T-helper 17 cell (primary cell): ENCODE data around the gene PDLIM5. TPM values are rescaled to one million over a fixed set of nuclear protein-coding genes. Genes with fewer than 3 reads are reported as not detected.

ENCODE experiments used
- ATAC-seq: fragments of 150-1000 bp; cut with Tn5 transposase; 2 replicates; pipeline ENCODE4 v1.10.0; 2021; ENCODE audit warnings: mild to moderate bottlenecking, moderate library complexity
- DNase-seq, 3 donors: peaks; one replicate each; pipeline versions ENCODE4 v3.0.0 to v3.0.0-alpha.2; 2020 to 2021
- H3K9me3 ChIP-seq: one replicate; pipeline ENCODE4 v1.7.0; 2013; ENCODE audit warnings: low read length, mild to moderate bottlenecking; ENCODE audit not compliant: control insufficient read depth, poor library complexity, severe bottlenecking
- H3K27ac Mint-ChIP-seq: one replicate; pipeline ENCODE4 v1.8.0; 2022; ENCODE audit warnings: mild to moderate bottlenecking, moderate library complexity, mixed read lengths
- H3K27me3 Mint-ChIP-seq: one replicate; pipeline ENCODE4 v1.8.0; 2022; ENCODE audit warnings: mixed read lengths
- H3K36me3 Mint-ChIP-seq: one replicate; pipeline ENCODE4 v1.8.0; 2022; ENCODE audit warnings: low read depth, mixed read lengths
- H3K4me1 Mint-ChIP-seq: one replicate; pipeline ENCODE4 v1.8.0; 2022; ENCODE audit warnings: mild to moderate bottlenecking, mixed read lengths
- H3K4me3 Mint-ChIP-seq: one replicate; pipeline ENCODE4 v1.8.0; 2022; ENCODE audit warnings: mild to moderate bottlenecking, moderate library complexity, mixed read lengths
- total RNA-seq, 4 donors: library from RNA in 2 of 4; stranded (reverse) in 2 of 4; gene quantifications; one replicate each; pipeline ENCODE4 v1.2.3 and lab custom pipeline; 2022 to 2026

Gene PDLIM5
- total RNA-seq, 2 donors from 2014 or later, result 25.9 to 37.6 TPM

- no peaks in the 10 kb centered on the region for H3K27me3 Mint-ChIP-seq
- no peaks in the 10 kb centered on the region for H3K36me3 Mint-ChIP-seq
- DNase-seq, result no peak
- no peak overlapping the region for H3K4me3 Mint-ChIP-seq
- H3K9me3 ChIP-seq, result no peaks in the 10 kb centered on the region
- H3K4me1 Mint-ChIP-seq, result peaks cover 2% of the 10 kb centered on the region
- no peak for ATAC-seq
- no peak overlapping the region for H3K27ac Mint-ChIP-seq
Measured at GRCh38 chr4:94559351-94559806, 107.6 kb downstream of the PDLIM5 start.

GRCh38 chr4:94561249-94562024 lies 109.7 kb downstream of the PDLIM5 start:
- ATAC-seq (no peak), DNase-seq (no peak)
- no peak overlapping the region for H3K27ac Mint-ChIP-seq
- H3K27me3 Mint-ChIP-seq, result no peaks in the 10 kb centered on the region
- H3K9me3 ChIP-seq, result no peaks in the 10 kb centered on the region
- H3K4me1 Mint-ChIP-seq, result peaks cover 2% of the 10 kb centered on the region
- H3K4me3 Mint-ChIP-seq, result no peak overlapping the region
- no peaks in the 10 kb centered on the region for H3K36me3 Mint-ChIP-seq

GRCh38 chr4:94562285-94562684 lies 110.5 kb downstream of the PDLIM5 start:
- Mint-ChIP-seq H3K27me3 (no peaks in the 10 kb centered on the region), H3K36me3 (no peaks in the 10 kb centered on the region), H3K4me3 (no peak overlapping the region), H3K4me1 (peaks cover 2% of the 10 kb centered on the region), H3K27ac (no peak overlapping the region)
- DNase-seq, result no peak
- H3K9me3 ChIP-seq, result no peaks in the 10 kb centered on the region
- no peak for ATAC-seq

- Mint-ChIP-seq H3K27me3 (no peaks in the 10 kb centered on the region), H3K4me1 (peaks cover 4% of the 10 kb centered on the region), H3K4me3 (no peak overlapping the region), H3K36me3 (no peaks in the 10 kb centered on the region), H3K27ac (no peak overlapping the region)
- H3K9me3 ChIP-seq, result no peaks in the 10 kb centered on the region
- ATAC-seq (no peak), DNase-seq (no peak)
Measured at GRCh38 chr4:94564252-94564651, 112.5 kb downstream of the PDLIM5 start.

GRCh38 chr4:94566420-94566819 lies 114.7 kb downstream of the PDLIM5 start:
- H3K9me3 ChIP-seq, result no peaks in the 10 kb centered on the region
- H3K36me3 Mint-ChIP-seq, result no peaks in the 10 kb centered on the region
- H3K4me3 Mint-ChIP-seq, result no peak overlapping the region
- no peak for DNase-seq
- peaks cover 4% of the 10 kb centered on the region for H3K4me1 Mint-ChIP-seq
- no peak for ATAC-seq
- no peaks in the 10 kb centered on the region for H3K27me3 Mint-ChIP-seq
- no peak overlapping the region for H3K27ac Mint-ChIP-seq

- Mint-ChIP-seq H3K4me1 (peaks cover 2% of the 10 kb centered on the region), H3K4me3 (no peak overlapping the region), H3K27ac (no peak overlapping the region), H3K36me3 (no peaks in the 10 kb centered on the region), H3K27me3 (no peaks in the 10 kb centered on the region)
- H3K9me3 ChIP-seq, result no peaks in the 10 kb centered on the region
- DNase-seq (no peak), ATAC-seq (no peak)
Measured at GRCh38 chr4:94567811-94568210, 116.1 kb downstream of the PDLIM5 start.

GRCh38 chr4:94570558-94570957 lies 118.8 kb downstream of the PDLIM5 start:
- no peaks in the 10 kb centered on the region for H3K27me3 Mint-ChIP-seq
- H3K9me3 ChIP-seq, result no peaks in the 10 kb centered on the region
- no peaks in the 10 kb centered on the region for H3K36me3 Mint-ChIP-seq
- ATAC-seq, result no peak
- no peak overlapping the region for H3K27ac Mint-ChIP-seq
- no peak overlapping the region for H3K4me3 Mint-ChIP-seq
- DNase-seq, result no peak
- peaks cover 2% of the 10 kb centered on the region for H3K4me1 Mint-ChIP-seq

- no peaks in the 10 kb centered on the region for H3K27me3 Mint-ChIP-seq
Measured at GRCh38 chr4:94571298-94571697, 119.6 kb downstream of the PDLIM5 start.

GRCh38 chr4:94571715-94572114 lies 120.0 kb downstream of the PDLIM5 start:
- ATAC-seq, result no peak
- H3K27me3 Mint-ChIP-seq, result no peaks in the 10 kb centered on the region
- H3K9me3 ChIP-seq, result no peaks in the 10 kb centered on the region
- H3K27ac Mint-ChIP-seq, result no peak overlapping the region
- H3K4me3 Mint-ChIP-seq, result no peak overlapping the region
- no peaks in the 10 kb centered on the region for H3K36me3 Mint-ChIP-seq
- peaks cover 4% of the 10 kb centered on the region for H3K4me1 Mint-ChIP-seq
- DNase-seq, result no peak

More at GRCh38 chr4:94571298-94571697, 119.6 kb downstream of the PDLIM5 start:
- Mint-ChIP-seq H3K27ac (no peak overlapping the region), H3K4me3 (no peak overlapping the region), H3K4me1 (peaks cover 3% of the 10 kb centered on the region), H3K36me3 (no peaks in the 10 kb centered on the region)
- ATAC-seq (no peak), DNase-seq (no peak)
- H3K9me3 ChIP-seq, result no peaks in the 10 kb centered on the region

GRCh38 chr4:94574050-94574449 lies 122.3 kb downstream of the PDLIM5 start:
- no peaks in the 10 kb centered on the region for H3K9me3 ChIP-seq
- Mint-ChIP-seq H3K4me1 (peaks cover 2% of the 10 kb centered on the region), H3K36me3 (no peaks in the 10 kb centered on the region), H3K27ac (no peak overlapping the region), H3K27me3 (no peaks in the 10 kb centered on the region), H3K4me3 (no peak overlapping the region)
- DNase-seq (no peak), ATAC-seq (no peak)

GRCh38 chr4:94574616-94575015 lies 122.9 kb downstream of the PDLIM5 start:
- DNase-seq (no peak), ATAC-seq (no peak)
- peaks cover 2% of the 10 kb centered on the region for H3K4me1 Mint-ChIP-seq
- no peaks in the 10 kb centered on the region for H3K36me3 Mint-ChIP-seq
- H3K27ac Mint-ChIP-seq, result no peak overlapping the region
- no peaks in the 10 kb centered on the region for H3K27me3 Mint-ChIP-seq
- H3K4me3 Mint-ChIP-seq, result no peak overlapping the region
- H3K9me3 ChIP-seq, result no peaks in the 10 kb centered on the region

GRCh38 chr4:94575652-94576051 lies 123.9 kb downstream of the PDLIM5 start:
- ATAC-seq, result no peak

GRCh38 chr4:94576210-94576609 lies 124.5 kb downstream of the PDLIM5 start:
- H3K9me3 ChIP-seq, result no peaks in the 10 kb centered on the region
- Mint-ChIP-seq H3K27ac (no peak overlapping the region), H3K4me1 (peaks cover 2% of the 10 kb centered on the region), H3K27me3 (no peaks in the 10 kb centered on the region), H3K36me3 (no peaks in the 10 kb centered on the region), H3K4me3 (no peak overlapping the region)
- DNase-seq, result no peak
- ATAC-seq, result no peak

More at GRCh38 chr4:94575652-94576051, 123.9 kb downstream of the PDLIM5 start:
- H3K4me3 Mint-ChIP-seq, result no peak overlapping the region
- no peaks in the 10 kb centered on the region for H3K9me3 ChIP-seq
- no peaks in the 10 kb centered on the region for H3K36me3 Mint-ChIP-seq
- no peak for DNase-seq
- H3K27me3 Mint-ChIP-seq, result no peaks in the 10 kb centered on the region
- peaks cover 2% of the 10 kb centered on the region for H3K4me1 Mint-ChIP-seq
- H3K27ac Mint-ChIP-seq, result no peak overlapping the region

GRCh38 chr4:94577136-94577535 lies 125.4 kb downstream of the PDLIM5 start:
- Mint-ChIP-seq H3K27me3 (no peaks in the 10 kb centered on the region), H3K4me3 (no peak overlapping the region), H3K4me1 (peaks cover 2% of the 10 kb centered on the region), H3K36me3 (no peaks in the 10 kb centered on the region), H3K27ac (no peak overlapping the region)
- ATAC-seq (no peak), DNase-seq (no peak)
- no peaks in the 10 kb centered on the region for H3K9me3 ChIP-seq
